M059J (cell line): ENCODE measurements around the gene SP1. TPM values are rescaled to one million over a fixed set of nuclear protein-coding genes. Genes with fewer than 3 reads are reported as not detected.
A peak's percentile ranks its signal among the peaks of the same experiment; 100 is the strongest.
"Not testable (repeated sequence)": the region's sequence is repeated elsewhere in the genome, so short reads cannot be mapped to it uniquely, and the experiment has no call there.

Experiments
- DNase-seq: peaks from one replicate; pipeline ENCODE4 v3.0.0-alpha.2; 2012; ENCODE audit warnings: low read depth
- total RNA-seq: library from RNA; depleted of rRNA; stranded (reverse); fragments of >200 nt; shearing (Covaris generic); gene quantifications from 2 replicates; pipeline ENCODE4 v1.2.3, GENCODE V29; 2014

Gene SP1
- total RNA-seq, 1 experiment from 2014 or later: 41.5 TPM

DNA sequence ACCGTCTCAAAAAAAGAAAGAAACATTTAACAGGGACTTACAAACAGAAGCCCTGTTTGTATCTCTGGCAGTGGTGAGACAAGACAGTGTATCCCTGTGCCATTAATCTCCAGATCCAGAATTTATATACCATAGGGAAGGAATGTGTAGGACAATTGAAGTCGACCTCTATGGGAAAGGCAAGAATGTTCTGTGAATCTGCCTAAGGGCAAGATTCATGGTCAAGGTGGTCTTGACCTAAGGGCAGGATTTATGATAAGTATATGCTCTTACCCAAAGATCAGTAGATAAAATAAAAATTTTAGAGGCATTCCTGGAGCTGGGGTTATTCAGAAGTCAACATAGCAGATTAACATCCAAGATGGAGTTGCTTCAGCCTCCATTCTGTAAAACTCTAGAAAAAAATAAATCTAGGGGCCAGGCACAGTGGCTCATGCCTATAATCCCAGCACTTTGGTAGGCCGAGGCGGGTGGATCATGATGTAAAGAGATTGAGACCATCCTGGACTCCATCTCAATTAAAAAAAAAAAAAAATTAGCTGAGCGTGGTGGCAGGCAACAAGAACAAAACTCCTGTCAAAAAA lies 21.0 kb upstream of the SP1 start:
- no peak for DNase-seq

DNA sequence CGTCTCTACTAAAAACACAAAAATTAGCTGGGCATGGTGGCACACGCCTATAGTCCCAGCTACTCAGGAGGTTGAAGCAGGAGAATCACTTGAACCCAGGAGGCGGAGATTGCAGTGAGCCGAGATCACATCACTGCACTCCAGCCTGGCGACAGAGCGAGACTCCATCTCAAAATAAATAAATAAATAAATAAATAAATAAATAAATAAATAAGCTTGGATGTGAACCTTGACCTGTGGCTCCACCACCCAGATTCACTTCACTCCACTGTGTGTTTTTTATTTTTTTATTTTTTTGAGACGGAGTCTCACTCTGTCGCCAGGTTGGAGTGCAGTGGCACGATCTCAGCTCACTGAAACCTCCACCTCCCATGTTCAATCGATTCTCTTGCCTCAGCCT lies 18.3 kb upstream of the SP1 start:
- not testable (repeated sequence) for DNase-seq

DNA sequence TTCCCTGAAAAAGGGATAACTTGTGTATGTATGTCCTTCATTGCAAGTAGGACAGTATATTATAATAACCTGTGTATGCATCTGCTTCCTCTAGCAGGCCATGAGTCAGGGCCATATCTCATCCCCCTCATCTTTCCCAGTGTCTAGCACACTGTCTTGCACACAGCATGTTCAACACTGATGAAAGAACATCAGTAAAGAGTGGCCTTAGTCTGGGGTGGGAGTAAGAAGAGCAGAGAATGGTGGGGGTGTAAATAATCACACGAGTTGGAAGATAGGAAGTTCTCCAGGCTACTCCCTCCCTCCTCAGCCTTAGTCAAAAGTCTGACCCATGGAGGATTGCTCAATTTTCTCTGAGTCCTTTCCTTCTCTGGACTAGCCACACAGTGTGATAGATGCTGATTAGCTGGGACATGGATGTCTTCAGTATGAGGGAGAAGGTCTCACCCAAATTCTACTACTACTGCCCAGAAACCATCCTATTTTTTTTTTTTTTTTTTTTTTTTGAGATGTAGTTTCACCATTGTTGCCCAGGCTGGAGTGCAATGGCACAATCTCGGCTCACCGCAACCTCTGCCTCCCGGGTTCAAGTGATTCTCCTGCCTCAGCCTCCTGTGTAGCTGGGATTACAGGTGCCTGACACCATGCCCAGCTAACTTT lies 14.6 kb upstream of the SP1 start:
- no peak for DNase-seq

DNA sequence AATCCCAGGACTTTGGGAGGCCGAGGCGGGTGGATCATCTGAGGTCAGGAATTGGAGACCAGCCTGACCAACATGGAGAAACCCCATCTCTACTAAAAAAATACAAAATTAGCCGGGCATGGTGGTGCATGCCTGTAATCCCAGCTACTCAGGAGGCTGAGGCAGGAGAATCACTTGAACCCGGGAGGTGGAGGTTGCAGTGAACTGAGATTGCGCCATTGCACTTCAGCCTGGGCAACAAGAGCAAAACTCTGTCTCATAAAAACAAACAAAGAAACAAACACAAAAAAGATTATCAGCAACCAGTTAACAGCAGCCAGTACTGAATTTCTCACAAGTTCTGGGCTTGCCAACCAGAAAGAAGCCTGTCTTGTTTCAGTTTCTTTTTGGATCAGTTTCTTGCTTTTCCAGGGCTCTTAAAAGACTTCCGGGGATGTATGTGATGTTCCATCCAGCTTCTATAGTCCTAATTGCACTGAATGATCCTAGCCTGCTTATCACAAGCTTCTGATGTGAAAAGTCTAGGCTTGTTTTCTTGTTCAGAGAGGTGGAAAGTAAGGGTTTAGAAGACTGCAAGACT lies 6.3 kb upstream of the SP1 start:
- not testable (repeated sequence) for DNase-seq

DNA sequence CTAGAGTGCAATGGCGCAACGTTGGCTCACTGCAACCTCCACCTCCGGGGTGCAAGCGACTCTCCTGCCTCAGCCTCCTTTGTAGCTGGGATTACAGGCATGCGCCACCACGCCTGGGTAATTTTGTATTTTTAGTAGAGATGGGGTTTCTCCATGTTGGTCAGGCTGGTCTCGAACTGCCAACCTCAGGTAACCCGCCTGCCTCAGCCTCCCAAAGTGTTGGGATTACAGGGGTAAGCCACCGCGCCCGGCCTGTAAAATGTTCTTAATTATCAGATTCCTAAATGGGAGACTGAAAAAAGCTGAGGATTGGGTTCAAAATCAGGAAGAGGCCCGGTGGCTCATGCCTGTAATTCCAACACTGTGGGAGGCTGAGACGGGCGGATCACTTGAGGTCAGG lies 5.7 kb upstream of the SP1 start:
- not testable (repeated sequence) for DNase-seq

DNA sequence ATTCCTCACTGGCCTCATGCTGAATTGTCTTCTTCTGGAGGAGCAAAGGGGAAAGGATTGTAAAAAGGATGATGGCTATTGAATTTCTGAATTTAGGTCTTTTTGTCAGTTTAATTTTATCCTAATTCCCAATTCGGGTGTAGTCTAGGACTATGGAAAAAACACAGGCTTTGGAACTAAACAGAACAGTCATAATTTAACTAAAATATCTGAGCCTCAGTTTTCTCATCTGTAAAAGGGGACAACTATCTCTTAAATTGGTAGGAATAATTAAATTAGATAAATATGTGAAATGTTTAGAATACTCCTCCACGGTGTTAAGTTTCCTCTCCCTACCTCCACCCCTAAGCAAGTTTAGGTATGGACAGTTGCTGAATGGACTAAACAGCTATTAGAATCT lies 3.2 kb upstream of the SP1 start:
- DNase-seq: no peak

DNA sequence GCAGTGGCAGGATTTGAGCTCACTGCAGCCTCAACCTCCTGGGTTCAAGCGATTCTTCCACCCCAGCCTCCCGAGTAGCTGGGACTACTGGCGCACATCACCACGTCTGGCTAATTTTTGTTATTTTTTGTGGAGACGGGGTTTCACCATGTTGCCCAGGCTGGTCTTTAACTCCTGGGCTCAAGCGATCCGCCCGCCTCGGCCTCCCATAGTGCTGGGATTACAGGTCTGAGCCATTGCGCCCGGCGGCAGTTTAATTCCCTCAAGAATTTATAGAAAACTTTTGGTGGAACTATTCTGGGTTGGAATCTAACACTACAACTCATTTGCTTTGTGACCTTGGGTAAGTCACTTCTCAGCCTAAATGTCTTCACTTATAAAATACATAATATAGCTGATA lies 1.8 kb upstream of the SP1 start:
- no peak for DNase-seq

DNA sequence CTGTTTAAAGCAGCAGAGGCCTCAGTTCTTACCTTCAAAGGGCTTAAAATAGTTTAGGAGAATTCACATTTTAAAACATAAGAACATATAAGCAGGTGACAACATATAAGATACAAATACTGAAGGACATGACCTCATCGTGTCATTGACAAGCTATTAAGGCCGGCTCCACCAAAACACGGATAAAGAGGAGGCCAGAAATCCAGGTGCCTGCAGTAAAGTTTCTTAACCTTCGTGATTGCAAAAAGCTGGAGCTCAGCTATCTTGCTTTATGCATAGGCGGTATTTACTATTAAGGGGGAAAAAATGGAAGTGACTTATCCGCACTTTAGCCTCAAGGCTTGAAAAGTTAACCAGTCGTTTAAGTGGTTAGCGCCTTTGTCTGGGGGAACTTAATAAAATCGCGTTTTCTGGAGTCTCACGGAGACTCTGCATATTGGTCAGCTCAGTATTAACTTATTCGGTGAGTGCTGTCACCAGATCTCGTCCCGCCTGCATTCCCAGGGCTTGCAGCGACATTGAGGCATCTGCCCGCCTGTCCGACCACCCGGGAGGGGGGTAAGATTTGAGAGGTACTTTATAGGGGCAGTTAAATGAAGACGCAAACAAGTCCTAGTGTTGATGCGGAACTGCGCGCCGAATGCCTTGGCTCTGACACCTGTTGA lies 1.1 kb upstream of the SP1 start:
- DNase-seq: peak; percentile 5

DNA sequence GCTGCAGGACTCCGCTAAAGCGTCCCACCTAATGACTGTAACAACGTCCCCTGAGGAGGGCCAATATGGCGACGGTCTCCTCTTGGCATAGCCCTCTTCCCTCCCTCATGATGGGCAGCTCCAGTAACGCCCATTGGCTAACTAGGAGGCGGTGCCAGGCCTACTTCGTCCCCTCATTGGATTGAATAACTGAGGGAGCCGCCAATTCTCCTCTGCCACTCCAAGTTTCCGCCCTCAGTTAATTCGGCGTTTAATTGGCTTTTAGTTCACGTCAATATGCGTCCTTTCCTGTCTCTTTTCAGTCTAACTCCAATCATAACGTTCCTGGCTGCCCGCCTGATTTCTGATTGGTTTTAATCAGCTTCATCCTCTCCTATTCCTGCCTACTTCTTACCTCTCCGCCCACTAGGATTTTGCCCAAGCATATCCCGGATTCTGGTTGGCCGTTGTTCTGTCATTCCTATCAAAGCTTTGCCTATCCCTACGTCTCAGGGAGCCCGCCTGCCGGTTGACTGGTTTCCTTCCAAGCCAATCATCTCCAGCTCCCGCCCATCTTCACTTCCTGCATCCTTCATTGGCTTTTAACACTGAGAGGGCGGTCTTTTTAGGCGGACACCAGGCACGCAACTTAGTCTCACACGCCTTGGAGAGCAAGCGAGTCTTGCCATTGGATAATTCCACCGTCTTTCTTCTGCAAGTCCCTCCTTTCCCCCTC lies 430 bp upstream of the SP1 start:
- peak; percentile 100 for DNase-seq

DNA sequence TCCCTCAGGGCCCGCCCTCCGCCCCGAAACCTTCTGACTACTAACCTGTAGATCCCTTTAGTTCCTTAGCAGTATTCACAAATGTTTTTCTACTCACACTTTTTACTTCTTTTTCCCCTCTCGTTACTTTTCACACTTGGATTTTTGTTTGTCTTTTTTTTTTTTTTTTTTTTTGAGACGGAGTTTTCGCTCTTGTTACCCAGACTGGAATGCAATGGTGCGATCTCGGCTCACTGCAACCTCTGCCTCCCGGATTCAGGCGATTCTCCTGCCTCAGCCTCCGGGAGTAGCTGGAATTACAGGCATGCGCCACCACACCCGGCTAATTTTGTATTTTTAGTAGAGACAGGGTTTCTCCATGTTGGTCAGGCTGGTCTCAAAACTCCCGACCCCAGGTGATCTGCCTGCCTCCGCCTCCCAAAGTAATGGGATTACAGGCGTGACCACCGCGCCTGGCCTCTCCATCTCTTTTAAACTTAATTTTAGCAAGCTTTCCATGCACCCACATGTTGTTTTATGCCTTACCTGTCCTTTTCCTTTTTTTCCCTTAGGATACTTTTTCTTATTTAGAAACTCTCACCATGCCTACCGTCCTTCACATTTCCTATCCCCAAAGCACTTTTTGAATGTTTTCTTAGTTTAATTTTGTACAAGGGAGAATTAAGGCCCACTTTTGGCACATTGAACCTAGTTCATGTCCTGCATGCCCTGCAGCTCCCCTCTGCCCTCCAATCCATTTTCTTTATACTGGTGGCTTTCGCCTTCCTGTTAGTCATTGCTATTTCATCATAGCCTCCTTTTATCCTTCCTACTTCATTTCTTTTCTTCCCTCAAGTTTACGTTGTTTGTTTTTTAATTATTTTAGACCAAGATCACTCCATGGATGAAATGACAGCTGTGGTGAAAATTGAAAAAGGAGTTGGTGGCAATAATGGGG lies 1.1 kb downstream of the SP1 start:
- DNase-seq: peak; percentile 61

DNA sequence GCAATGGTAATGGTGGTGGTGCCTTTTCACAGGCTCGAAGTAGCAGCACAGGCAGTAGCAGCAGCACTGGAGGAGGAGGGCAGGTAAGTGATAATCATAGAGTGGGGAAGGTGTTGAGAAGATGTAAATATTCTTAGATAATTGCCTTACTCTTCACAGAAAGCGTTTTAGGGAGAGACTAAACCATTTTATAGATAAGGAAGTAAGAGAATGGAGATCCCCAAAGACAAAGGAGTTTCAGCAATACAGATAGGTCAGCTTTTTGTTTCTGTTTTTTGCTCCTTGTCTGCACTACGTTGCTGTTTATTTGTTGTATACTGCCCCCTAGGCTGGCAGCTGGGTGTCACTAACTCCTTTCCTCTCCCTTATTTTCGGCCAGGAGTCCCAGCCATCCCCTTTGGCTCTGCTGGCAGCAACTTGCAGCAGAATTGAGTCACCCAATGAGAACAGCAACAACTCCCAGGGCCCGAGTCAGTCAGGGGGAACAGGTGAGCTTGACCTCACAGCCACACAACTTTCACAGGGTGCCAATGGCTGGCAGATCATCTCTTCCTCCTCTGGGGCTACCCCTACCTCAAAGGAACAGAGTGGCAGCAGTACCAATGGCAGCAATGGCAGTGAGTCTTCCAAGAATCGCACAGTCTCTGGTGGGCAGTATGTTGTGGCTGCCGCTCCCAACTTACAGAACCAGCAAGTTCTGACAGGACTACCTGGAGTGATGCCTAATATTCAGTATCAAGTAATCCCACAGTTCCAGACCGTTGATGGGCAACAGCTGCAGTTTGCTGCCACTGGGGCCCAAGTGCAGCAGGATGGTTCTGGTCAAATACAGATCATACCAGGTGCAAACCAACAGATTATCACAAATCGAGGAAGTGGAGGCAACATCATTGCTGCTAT lies 2.0 kb downstream of the SP1 start:
- peak; percentile 72 for DNase-seq

DNA sequence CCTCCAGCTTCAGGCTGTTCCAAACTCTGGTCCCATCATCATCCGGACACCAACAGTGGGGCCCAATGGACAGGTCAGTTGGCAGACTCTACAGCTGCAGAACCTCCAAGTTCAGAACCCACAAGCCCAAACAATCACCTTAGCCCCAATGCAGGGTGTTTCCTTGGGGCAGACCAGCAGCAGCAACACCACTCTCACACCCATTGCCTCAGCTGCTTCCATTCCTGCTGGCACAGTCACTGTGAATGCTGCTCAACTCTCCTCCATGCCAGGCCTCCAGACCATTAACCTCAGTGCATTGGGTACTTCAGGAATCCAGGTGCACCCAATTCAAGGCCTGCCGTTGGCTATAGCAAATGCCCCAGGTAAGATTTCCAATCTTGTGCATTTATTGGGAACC lies 3.3 kb downstream of the SP1 start:
- DNase-seq: peak; percentile 12

DNA sequence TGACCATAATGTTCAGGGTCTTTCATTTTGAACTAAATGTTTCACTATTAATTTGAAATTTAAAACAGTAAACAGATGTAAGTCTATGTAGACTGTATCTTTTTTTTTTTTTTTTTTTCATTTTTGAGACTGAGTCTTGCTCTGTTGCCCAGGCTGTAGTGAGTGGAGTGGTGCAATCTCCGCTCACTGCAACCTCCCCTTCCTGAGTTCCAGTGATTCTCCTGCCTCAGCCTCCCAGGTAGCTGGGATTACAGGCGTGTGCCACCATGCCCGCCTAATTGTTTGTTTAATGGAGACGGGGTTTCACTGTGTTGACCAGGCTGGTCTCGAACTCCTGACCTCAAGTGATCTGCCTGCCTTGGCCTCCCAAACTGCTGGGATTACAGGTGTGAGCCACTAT lies 6.4 kb downstream of the SP1 start:
- not testable (repeated sequence) for DNase-seq

DNA sequence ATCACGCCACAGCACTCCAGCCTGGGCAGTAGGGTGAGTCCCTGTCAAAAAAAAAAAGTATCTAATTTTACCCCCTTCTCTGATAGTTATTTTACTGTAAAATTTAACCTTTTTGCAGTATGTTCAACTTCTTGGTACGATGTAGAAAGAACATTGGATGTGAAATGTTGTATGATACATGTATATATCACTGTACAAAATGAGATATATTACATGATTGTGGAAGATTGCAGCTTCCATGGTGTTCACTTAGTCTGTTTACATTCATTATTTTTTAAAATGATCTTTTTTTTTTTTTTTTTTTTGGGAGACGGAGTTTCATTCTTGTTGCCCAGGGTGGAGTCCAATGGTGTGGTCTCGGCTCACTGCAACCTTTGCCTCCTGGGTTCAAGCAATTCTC lies 9.0 kb downstream of the SP1 start:
- DNase-seq: no peak

DNA sequence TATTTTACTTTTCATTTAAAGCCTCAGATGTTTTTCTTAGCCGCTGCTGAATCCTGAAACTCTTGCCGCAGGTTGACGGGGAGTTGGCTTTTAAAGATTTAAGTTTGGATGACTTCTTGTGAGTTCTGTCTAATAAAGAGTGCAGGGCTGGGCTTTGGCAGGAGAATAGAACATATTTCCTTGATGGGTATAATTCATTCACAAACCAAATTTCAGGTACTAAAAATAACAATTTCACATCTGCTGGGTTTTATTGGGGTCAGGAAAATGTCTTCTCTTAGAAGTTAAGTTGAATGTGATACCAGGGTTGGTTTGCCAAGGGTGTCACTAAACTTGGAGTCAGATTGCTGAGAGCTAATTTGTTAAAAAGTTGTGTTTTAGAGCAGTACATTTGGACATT lies 9.7 kb downstream of the SP1 start:
- peak; percentile 20 for DNase-seq

DNA sequence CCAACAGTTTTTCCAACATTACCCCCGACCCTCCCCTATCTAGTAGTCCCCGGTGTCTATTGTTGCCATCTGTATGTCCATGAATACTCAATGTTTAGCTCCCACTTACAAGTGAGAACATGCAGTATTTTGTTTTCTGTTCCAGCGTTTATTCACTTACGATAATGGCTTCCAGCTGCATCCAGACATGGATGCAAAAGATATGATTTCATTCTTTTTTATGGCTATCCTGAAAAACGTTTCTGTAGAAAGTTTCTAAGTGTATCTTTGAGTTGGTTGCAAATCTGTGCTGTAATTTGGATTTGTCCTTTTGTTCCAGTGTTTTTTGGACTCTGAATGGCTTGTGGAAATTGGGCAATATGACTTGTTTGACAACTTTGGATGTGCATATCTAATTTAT lies 11.7 kb downstream of the SP1 start:
- DNase-seq: no peak

DNA sequence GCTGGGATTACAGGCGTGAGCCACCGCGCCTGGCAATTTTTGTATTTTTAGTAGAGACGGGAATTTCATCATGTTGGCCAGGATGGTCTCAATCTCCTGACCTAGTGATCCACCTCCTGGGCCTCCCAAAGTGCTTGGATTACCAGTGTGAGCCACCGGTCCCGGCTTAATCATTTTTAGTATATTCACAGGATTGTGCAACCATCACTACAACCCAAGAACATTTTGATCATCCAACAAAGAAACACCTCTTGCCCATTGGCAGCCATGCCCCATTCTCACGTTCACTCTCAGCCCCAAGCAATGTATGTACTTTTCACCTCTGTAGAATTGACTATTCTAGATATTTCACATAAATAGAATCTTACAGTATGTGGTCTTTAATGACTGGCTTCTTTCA lies 19.9 kb downstream of the SP1 start:
- DNase-seq: no peak

DNA sequence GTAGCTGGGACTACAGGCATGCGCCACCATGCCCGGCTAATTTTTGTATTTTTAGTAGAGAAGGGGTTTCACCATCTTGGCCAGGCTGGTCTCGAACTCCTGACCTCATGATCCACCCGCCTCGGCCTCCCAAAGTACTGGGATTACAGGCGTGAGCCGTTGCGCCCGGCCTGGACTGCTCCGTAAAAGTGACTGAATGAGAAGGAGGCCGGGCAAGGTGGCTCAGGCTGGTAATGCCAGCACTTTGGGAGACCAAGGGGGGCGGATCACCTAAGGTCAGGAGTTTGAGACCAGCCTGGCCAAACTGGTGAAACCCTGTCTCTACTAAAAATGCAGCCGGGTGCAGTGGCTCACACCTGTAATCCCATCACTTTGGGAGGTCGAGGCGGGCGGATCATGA lies 22.4 kb downstream of the SP1 start:
- not testable (repeated sequence) for DNase-seq

DNA sequence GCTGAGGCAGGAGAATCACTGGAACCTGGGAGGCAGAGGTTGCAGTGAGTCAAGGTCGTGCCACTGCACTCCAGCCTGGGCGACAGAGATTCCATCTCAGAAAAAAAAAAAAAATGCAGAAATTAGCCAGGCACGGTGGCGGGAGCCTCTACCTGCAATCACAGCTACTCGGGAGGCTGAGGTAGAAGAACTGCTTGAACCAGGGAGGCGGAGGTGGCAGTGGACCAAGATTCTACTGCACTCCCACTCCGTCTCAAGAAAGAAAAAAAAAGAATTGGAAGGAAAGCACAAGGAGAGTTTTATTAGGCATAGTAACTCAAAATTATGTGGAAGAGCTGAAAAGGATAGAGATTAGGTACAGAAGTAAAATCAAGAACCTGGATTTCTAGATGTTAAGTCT lies 22.9 kb downstream of the SP1 start:
- no peak for DNase-seq

DNA sequence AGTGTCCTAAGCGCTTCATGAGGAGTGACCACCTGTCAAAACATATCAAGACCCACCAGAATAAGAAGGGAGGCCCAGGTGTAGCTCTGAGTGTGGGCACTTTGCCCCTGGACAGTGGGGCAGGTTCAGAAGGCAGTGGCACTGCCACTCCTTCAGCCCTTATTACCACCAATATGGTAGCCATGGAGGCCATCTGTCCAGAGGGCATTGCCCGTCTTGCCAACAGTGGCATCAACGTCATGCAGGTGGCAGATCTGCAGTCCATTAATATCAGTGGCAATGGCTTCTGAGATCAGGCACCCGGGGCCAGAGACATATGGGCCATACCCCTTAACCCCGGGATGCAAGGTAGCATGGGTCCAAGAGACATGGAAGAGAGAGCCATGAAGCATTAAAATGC lies 31.0 kb downstream of the SP1 start:
- no peak for DNase-seq
